H9 (cell line): ENCODE measurements around the gene PRLH. TPM values are rescaled to one million over a fixed set of nuclear protein-coding genes. Genes with fewer than 3 reads are reported as not detected.
A peak's percentile ranks its signal among the peaks of the same experiment; 100 is the strongest.

Source experiments
- DNase-seq: peaks from one replicate; pipeline ENCODE4 v3.0.0-alpha.2; 2017
- H2AFZ ChIP-seq: one replicate; pipeline ENCODE4 v1.6.1; 2013; ENCODE audit warnings: mild to moderate bottlenecking, low read length, control low read depth, moderate library complexity
- H2AK5ac ChIP-seq: 2 replicates; pipeline ENCODE4 v1.6.1; 2013; ENCODE audit warnings: low read length, control low read depth, mixed read lengths; ENCODE audit not compliant: insufficient read length
- H2BK120ac ChIP-seq: one replicate; pipeline ENCODE4 v1.6.1; 2013; ENCODE audit warnings: low read depth, mild to moderate bottlenecking, low read length, control low read depth, inconsistent platforms; ENCODE audit not compliant: poor library complexity, severe bottlenecking
- H2BK12ac ChIP-seq: 2 replicates; pipeline ENCODE4 v1.6.1; 2013; ENCODE audit warnings: low read length, control low read depth, mixed read lengths, low read depth; ENCODE audit not compliant: insufficient read length
- H2BK15ac ChIP-seq: 2 replicates; pipeline ENCODE4 v1.6.1; 2013; ENCODE audit warnings: low read depth, low read length, control low read depth
- H2BK20ac ChIP-seq: one replicate; pipeline ENCODE4 v1.6.1; 2013; ENCODE audit warnings: low read depth, mild to moderate bottlenecking, low read length, control low read depth, inconsistent platforms; ENCODE audit not compliant: poor library complexity, severe bottlenecking
- H2BK5ac ChIP-seq: 2 replicates; pipeline ENCODE4 v1.6.1; 2013; ENCODE audit warnings: low read length, control low read depth, mixed read lengths; ENCODE audit not compliant: insufficient read length
- H3K14ac ChIP-seq: 2 replicates; pipeline ENCODE4 v1.6.1; 2013; ENCODE audit warnings: low read length, control low read depth; ENCODE audit not compliant: insufficient read depth
- H3K18ac ChIP-seq: 2 replicates; pipeline ENCODE4 v1.6.1; 2013; ENCODE audit warnings: low read depth, mild to moderate bottlenecking, mixed read lengths, low read length, control low read depth; ENCODE audit not compliant: insufficient read length
- H3K23ac ChIP-seq: 2 replicates; pipeline ENCODE4 v1.6.1; 2013; ENCODE audit warnings: low read length, control low read depth, mixed read lengths, low read depth; ENCODE audit not compliant: insufficient read length
- H3K23me2 ChIP-seq: 2 replicates; pipeline ENCODE4 v1.6.1; 2013; ENCODE audit warnings: low read depth, mild to moderate bottlenecking, mixed read lengths, low read length, control low read depth; ENCODE audit not compliant: insufficient read length, poor library complexity, severe bottlenecking
- H3K27ac ChIP-seq: 2 replicates; pipeline ENCODE4 v1.5.1; 2013; ENCODE audit warnings: low read length, control low read depth, mixed read lengths, low read depth; ENCODE audit not compliant: insufficient read length
- H3K27me3 ChIP-seq: 2 replicates; pipeline ENCODE4 v1.6.1; 2013; ENCODE audit warnings: low read length, control low read depth, inconsistent platforms; ENCODE audit not compliant: insufficient read depth
- H3K4ac ChIP-seq: 2 replicates; pipeline ENCODE4 v1.6.1; 2013; ENCODE audit warnings: low read depth, mild to moderate bottlenecking, control low read depth, inconsistent platforms, low read length, moderate library complexity
- H3K4me1 ChIP-seq: 2 replicates; pipeline ENCODE4 v1.6.1; 2013; ENCODE audit warnings: low read length, control low read depth, inconsistent platforms; ENCODE audit not compliant: insufficient read depth
- H3K4me2 ChIP-seq: 2 replicates; pipeline ENCODE4 v1.6.1; 2013; ENCODE audit warnings: low read length, control low read depth, mixed read lengths; ENCODE audit not compliant: insufficient read length, insufficient read depth
- H3K56ac ChIP-seq: 2 replicates; pipeline ENCODE4 v1.6.1; 2013; ENCODE audit warnings: low read depth, mild to moderate bottlenecking, mixed read lengths, low read length, control low read depth; ENCODE audit not compliant: insufficient read length
- H3K79me1 ChIP-seq: 2 replicates; pipeline ENCODE4 v1.6.1; 2013; ENCODE audit warnings: low read depth, mild to moderate bottlenecking, moderate library complexity, low read length, control low read depth, inconsistent platforms; ENCODE audit not compliant: insufficient read depth, poor library complexity, severe bottlenecking
- H3K79me2 ChIP-seq: 2 replicates; pipeline ENCODE4 v1.6.1; 2013; ENCODE audit warnings: low read length, control low read depth, inconsistent platforms; ENCODE audit not compliant: insufficient read depth
- H3K9ac ChIP-seq: 2 replicates; pipeline ENCODE4 v1.6.1; 2013; ENCODE audit warnings: low read length, control low read depth, mixed read lengths; ENCODE audit not compliant: insufficient read length; ENCODE audit errors: extremely low read depth
- H3K9me3 ChIP-seq: one replicate; pipeline ENCODE4 v1.6.1; 2013; ENCODE audit warnings: low read depth, low read length, inconsistent platforms; ENCODE audit not compliant: control insufficient read depth
- H3T11ph ChIP-seq: one replicate; pipeline ENCODE4 v1.6.1; 2013; ENCODE audit warnings: mild to moderate bottlenecking, low read length, control low read depth, inconsistent platforms
- H4K20me1 ChIP-seq: one replicate; pipeline ENCODE4 v1.6.1; 2013; ENCODE audit not compliant: control insufficient read depth, insufficient read length, insufficient read depth
- H4K5ac ChIP-seq: 2 replicates; pipeline ENCODE4 v1.6.1; 2013; ENCODE audit warnings: low read depth, mild to moderate bottlenecking, mixed read lengths, low read length, control low read depth; ENCODE audit not compliant: insufficient read length
- H4K8ac ChIP-seq: replicated peaks from 2 replicates; pipeline ENCODE4 v1.6.1; 2013; ENCODE audit warnings: low read length, control low read depth, mixed read lengths, low read depth; ENCODE audit not compliant: insufficient read length
- H4K91ac ChIP-seq: 2 replicates; pipeline ENCODE4 v1.6.1; 2013; ENCODE audit warnings: low read depth, mild to moderate bottlenecking, moderate library complexity, mixed read lengths, low read length, control low read depth; ENCODE audit not compliant: insufficient read length
- H3K27ac Mint-ChIP-seq, 3 experiments: 2 replicates in 2 of 3; 3 replicates in 1 of 3; pipeline ENCODE4 v1.8.0; 2020 to 2021; ENCODE audit warnings: mixed read lengths in 3 of 3, mild to moderate bottlenecking in 1 of 3, moderate library complexity in 1 of 3
- H3K27me3 Mint-ChIP-seq: 2 replicates; pipeline ENCODE4 v1.8.0; 2021; ENCODE audit warnings: low read depth, mild to moderate bottlenecking, moderate library complexity, mixed read lengths
- H3K36me3 Mint-ChIP-seq, 3 experiments: 2 replicates in 2 of 3; 3 replicates in 1 of 3; pipeline ENCODE4 v1.8.0; 2020 to 2021; ENCODE audit warnings: low read depth in 3 of 3, mixed read lengths in 3 of 3; ENCODE audit not compliant: insufficient read depth in 1 of 3
- H3K4me1 Mint-ChIP-seq, 2 experiments: 2 replicates each; pipeline ENCODE4 v1.8.0; 2020; ENCODE audit warnings: mixed read lengths in 2 of 2
- H3K4me3 Mint-ChIP-seq, 2 experiments: 2 replicates in 1 of 2; 3 replicates in 1 of 2; pipeline ENCODE4 v1.8.0; 2020 to 2021; ENCODE audit warnings: mild to moderate bottlenecking in 2 of 2, mixed read lengths in 2 of 2, moderate library complexity in 1 of 2
- H3K9me3 Mint-ChIP-seq, 2 experiments: 2 replicates in 1 of 2; 3 replicates in 1 of 2; pipeline ENCODE4 v1.8.0; 2020; ENCODE audit warnings: mild to moderate bottlenecking in 2 of 2, mixed read lengths in 2 of 2, moderate library complexity in 1 of 2
- WGBS: extraction: QIAGEN DNeasy Blood & Tissue Kit; methylation state at CpG from one replicate; pipeline ENCODE4 v1.1.7; 2013; ENCODE audit warnings: missing lambda C conversion rate, low lambda C conversion rate, mixed read lengths; ENCODE audit not compliant: insufficient read length; ENCODE audit errors: extremely low coverage; 5-methylcytosine and 5-hydroxymethylcytosine counted together
- total RNA-seq: library from RNA; stranded (reverse); gene quantifications from 2 replicates; pipeline ENCODE4 v1.2.1, GENCODE V29; 2021
- TF ChIP-seq, protein P1 (sequence below): fragments of 200-600 bp; sonication (generic); conservative IDR thresholded peaks from 3 replicates; pipeline ENCODE4 v1.8.0; 2021; ENCODE audit warnings: antibody characterized with exemption, mild to moderate bottlenecking

Gene PRLH
- total RNA-seq, 1 experiment from 2014 or later, result not detected

DNA sequence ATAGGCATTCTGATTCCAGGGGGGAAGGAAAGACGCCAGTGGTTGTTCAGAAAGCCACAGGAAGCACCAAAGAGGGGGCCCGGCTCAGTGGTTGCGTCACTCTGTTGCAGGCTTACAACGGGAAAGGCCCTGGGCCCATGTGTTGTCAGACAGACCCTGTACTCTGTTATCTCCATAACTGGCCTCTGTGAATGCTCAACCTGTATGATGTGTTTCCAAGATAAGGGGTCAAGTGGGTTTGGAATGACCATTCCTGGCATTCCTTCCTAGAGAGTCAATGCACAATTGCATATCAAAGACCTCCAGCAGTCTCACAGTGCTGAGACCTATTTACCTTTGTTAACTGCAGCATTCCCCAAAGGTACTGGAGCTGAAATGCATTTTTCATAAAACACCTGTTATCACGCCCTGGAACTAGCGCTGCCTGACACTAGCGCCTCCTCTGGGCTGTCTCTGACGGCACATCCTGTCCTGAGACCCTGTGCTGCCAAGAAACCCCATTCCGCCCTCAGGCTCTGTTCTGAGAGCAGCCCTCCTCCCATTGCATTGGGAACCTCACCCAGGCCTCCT is 47.9 kb downstream of the PRLH start:
- TF ChIP-seq, protein P1, sequence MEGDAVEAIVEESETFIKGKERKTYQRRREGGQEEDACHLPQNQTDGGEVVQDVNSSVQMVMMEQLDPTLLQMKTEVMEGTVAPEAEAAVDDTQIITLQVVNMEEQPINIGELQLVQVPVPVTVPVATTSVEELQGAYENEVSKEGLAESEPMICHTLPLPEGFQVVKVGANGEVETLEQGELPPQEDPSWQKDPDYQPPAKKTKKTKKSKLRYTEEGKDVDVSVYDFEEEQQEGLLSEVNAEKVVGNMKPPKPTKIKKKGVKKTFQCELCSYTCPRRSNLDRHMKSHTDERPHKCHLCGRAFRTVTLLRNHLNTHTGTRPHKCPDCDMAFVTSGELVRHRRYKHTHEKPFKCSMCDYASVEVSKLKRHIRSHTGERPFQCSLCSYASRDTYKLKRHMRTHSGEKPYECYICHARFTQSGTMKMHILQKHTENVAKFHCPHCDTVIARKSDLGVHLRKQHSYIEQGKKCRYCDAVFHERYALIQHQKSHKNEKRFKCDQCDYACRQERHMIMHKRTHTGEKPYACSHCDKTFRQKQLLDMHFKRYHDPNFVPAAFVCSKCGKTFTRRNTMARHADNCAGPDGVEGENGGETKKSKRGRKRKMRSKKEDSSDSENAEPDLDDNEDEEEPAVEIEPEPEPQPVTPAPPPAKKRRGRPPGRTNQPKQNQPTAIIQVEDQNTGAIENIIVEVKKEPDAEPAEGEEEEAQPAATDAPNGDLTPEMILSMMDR, result peak; percentile 65
- Histone ChIP-seq H3K79me1 (no peaks in the 10 kb centered on the region), H3K4me1 (peaks cover 26% of the 10 kb centered on the region), H3K27ac (peak overlapping the region; percentile 85), H2BK120ac (no peak overlapping the region), H4K5ac (no peak overlapping the region), H3K23ac (no peak overlapping the region), H3K4me2 (no peak overlapping the region), H3K18ac (peak overlapping the region; percentile 37), H3K23me2 (no peaks in the 10 kb centered on the region), H3K56ac (no peak overlapping the region), H2AK5ac (peak overlapping the region; percentile 80), H2BK15ac (no peak overlapping the region), H3T11ph (no peak overlapping the region), H3K79me2 (no peaks in the 10 kb centered on the region), H3K27me3 (no peaks in the 10 kb centered on the region), H3K4ac (no peak overlapping the region), H2BK12ac (no peak overlapping the region), H2BK5ac (peak overlapping the region; percentile 20), H3K9me3 (no peaks in the 10 kb centered on the region), H4K20me1 (no peaks in the 10 kb centered on the region), H2AFZ (no peak overlapping the region), H4K8ac (no peak overlapping the region), H2BK20ac (no peak overlapping the region), H3K9ac (no peak overlapping the region), H4K91ac (no peak overlapping the region), H3K14ac (0 out of 2 replicates have a peak overlapping the region, but pooled peaks have one; percentile 62)
- no CpG with 5 or more reads among the region's 9 CpGs for WGBS
- Mint-ChIP-seq H3K27me3 (no peaks in the 10 kb centered on the region; the same call in 1 of the 2 replicates), H3K9me3 (peaks cover 0 to 5% of the 10 kb centered on the region in 2 experiments; a peak in 3 of 5 replicates), H3K4me3 (peak overlapping the region in 1 of 2 experiments; percentile 11; a peak in 3 of 5 replicates), H3K27ac (peak overlapping the region; percentile 81 to 97 (median 95)), H3K36me3 (no peaks in the 10 kb centered on the region; a peak in 1 of 7 replicates), H3K4me1 (peaks cover 51 to 63% of the 10 kb centered on the region in 2 experiments)
- peak; percentile 88 for DNase-seq
